ENCODE measurements around the gene UGDH.
"Not testable (repeated sequence)": the region's sequence is repeated elsewhere in the genome, so short reads cannot be mapped to it uniquely, and the experiment has no call there.

The UGDH gene

GRCh38 chr4:39494354-39494753, 32.9 kb downstream of the UGDH start:
- DNase-seq: no peak

GRCh38 chr4:39490322-39490721, 36.9 kb downstream of the UGDH start:
- no peak for DNase-seq

GRCh38 chr4:39486221-39486804, 40.9 kb downstream of the UGDH start:
- DNase-seq: no peak

- DNase-seq: no peak
Observed at GRCh38 chr4:39484582-39485272, 42.5 kb downstream of the UGDH start.

- DNase-seq: no peak
Observed at GRCh38 chr4:39480902-39481695, 46.1 kb downstream of the UGDH start.

GRCh38 chr4:39480251-39480650, 47.0 kb downstream of the UGDH start:
- DNase-seq: no peak

GRCh38 chr4:39476187-39476895, 50.9 kb downstream of the UGDH start:
- DNase-seq: no peak

- DNase-seq: no peak
Observed at GRCh38 chr4:39472396-39472795, 54.8 kb downstream of the UGDH start.

- DNase-seq: no peak
Observed at GRCh38 chr4:39470402-39470801, 56.8 kb downstream of the UGDH start.

GRCh38 chr4:39469429-39470077, 57.7 kb downstream of the UGDH start:
- DNase-seq: peak; percentile 63

GRCh38 chr4:39467464-39467863, 59.8 kb downstream of the UGDH start:
- DNase-seq: no peak

- DNase-seq: no peak
Observed at GRCh38 chr4:39466747-39467146, 60.5 kb downstream of the UGDH start.

GRCh38 chr4:39464886-39465501, 62.2 kb downstream of the UGDH start:
- peak; percentile 2 for DNase-seq

GRCh38 chr4:39458505-39459300, 68.5 kb downstream of the UGDH start, which contains the start of the genes LIAS and RPL9:
LIAS (plus strand) TSS chr4:39459056; CDS start chr4:39459118, 62 bp downstream.
RPL9 (minus strand) TSS chr4:39458922; CDS start chr4:39458439, 483 bp downstream.
- peak; percentile 97 for DNase-seq

GRCh38 chr4:39458161-39458504, 69.1 kb downstream of the UGDH start:
- not testable (repeated sequence) for DNase-seq

- no peak for DNase-seq
Observed at GRCh38 chr4:39456946-39457763, 70.1 kb downstream of the UGDH start.

GRCh38 chr4:39455486-39455885, 71.8 kb downstream of the UGDH start:
- no peak for DNase-seq

GRCh38 chr4:39453738-39454137, 73.5 kb downstream of the UGDH start:
- no peak for DNase-seq

GRCh38 chr4:39452860-39453587, 74.2 kb downstream of the UGDH start:
- DNase-seq: no peak
